Upper lobe of left lung (tissue), 4 donors: ENCODE measurements around the gene GPR25.

ENCODE experiments used
- CTCF ChIP-seq, 6 experiments: fragments of 450-650 bp in 4 of 6; fragments of 200-600 bp in 2 of 6; sonication (generic) in 2 of 6; IDR thresholded peaks; one replicate each; pipeline ENCODE4 v1.5.1; 2016 to 2019; ENCODE audit warnings: antibody characterized with exemption in 6 of 6
- POLR2A ChIP-seq, 4 donors: fragments of 450-650 bp; IDR thresholded peaks; one replicate each; pipeline ENCODE4 v1.5.1; 2016 to 2017; ENCODE audit warnings: antibody characterized with exemption in 4 of 4, mild to moderate bottlenecking in 2 of 4
- POLR2AphosphoS5 ChIP-seq, 2 donors: sonication (generic); formaldehyde crosslinking; IDR thresholded peaks; one replicate each; pipeline ENCODE4 v1.5.1; 2017; ENCODE audit warnings: antibody characterized with exemption in 2 of 2

DNA sequence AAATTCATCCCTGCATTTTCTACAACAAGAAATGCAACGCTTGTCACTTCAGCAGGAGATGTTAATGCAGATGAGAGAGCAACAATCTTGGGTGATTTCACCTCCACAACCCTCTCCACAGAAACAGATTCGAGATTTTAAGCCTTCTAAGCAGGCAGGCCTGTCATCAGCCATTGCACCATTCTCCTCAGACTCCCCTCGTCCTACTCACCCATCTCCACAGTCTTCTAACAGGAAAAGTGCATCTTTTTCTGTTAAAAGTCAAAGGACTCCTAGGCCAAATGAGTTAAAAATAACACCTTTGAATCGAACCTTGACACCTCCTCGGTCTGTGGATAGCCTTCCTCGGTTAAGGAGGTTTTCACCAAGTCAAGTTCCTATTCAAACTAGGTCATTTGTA is 23.4 kb upstream of the GPR25 start:
- no peak for TF ChIP-seq POLR2AphosphoS5 (IDR thresholded peaks at IDR 0.05)
- TF ChIP-seq POLR2A (IDR thresholded peaks at IDR 0.05) = no peak
- TF ChIP-seq CTCF (IDR thresholded peaks at IDR 0.05) = no peak
